Astrocyte (in vitro differentiated cells and primary cell): ENCODE data around the gene NOS1AP.

Experiments used
- CTCF ChIP-seq: IDR thresholded peaks from 2 replicates; pipeline ENCODE4 v1.5.1; 2011; ENCODE audit warnings: low read depth, mild to moderate bottlenecking, inconsistent platforms, low read length, moderate library complexity; ENCODE audit not compliant: insufficient read depth
- EZH2 ChIP-seq: IDR thresholded peaks from 2 replicates; pipeline ENCODE4 v1.6.1; 2012; ENCODE audit warnings: mild to moderate bottlenecking, low read length, inconsistent platforms; ENCODE audit not compliant: insufficient read depth

- TF ChIP-seq CTCF (no peak), EZH2 (no peak)
Observed at GRCh38 chr1:162383091-162383490, 313.6 kb downstream of the NOS1AP start.
